Mesenchymal stem cell (in vitro differentiated cells and primary cell): ENCODE measurements around the gene GDF9.
A peak's percentile ranks its signal among the peaks of the same experiment; 100 is the strongest.

Experiments used
- DNase-seq: peaks from one replicate; pipeline ENCODE4 v3.0.0-alpha.2; 2013
- H2AFZ ChIP-seq: one replicate; pipeline ENCODE4 v1.6.1; 2013; ENCODE audit warnings: low read depth, mild to moderate bottlenecking, control low read depth, inconsistent platforms, low read length, moderate library complexity
- H2AK5ac ChIP-seq: 2 replicates; pipeline ENCODE4 v1.6.1; 2013; ENCODE audit warnings: low read length, moderate library complexity, mild to moderate bottlenecking, inconsistent platforms; ENCODE audit not compliant: severe bottlenecking
- H2BK120ac ChIP-seq: one replicate; pipeline ENCODE4 v1.6.1; 2013; ENCODE audit warnings: low read depth, mild to moderate bottlenecking, inconsistent platforms, low read length, moderate library complexity
- H2BK12ac ChIP-seq, 2 experiments: one replicate each; pipeline ENCODE4 v1.6.1; 2013; ENCODE audit warnings: inconsistent platforms in 2 of 2, low read length in 2 of 2, mild to moderate bottlenecking in 2 of 2, moderate library complexity in 2 of 2, control low read depth in 1 of 2
- H2BK15ac ChIP-seq: one replicate; pipeline ENCODE4 v1.6.1; 2013; ENCODE audit warnings: mild to moderate bottlenecking, low read depth, inconsistent platforms; ENCODE audit not compliant: poor library complexity, severe bottlenecking
- H2BK5ac ChIP-seq: 2 replicates; pipeline ENCODE4 v1.6.1; 2013; ENCODE audit warnings: low read depth, mild to moderate bottlenecking, low read length, control low read depth, inconsistent platforms; ENCODE audit not compliant: poor library complexity, severe bottlenecking
- H3K14ac ChIP-seq, 2 experiments: one replicate each; pipeline ENCODE4 v1.6.1; 2013; ENCODE audit warnings: inconsistent platforms in 2 of 2, low read length in 2 of 2, control low read depth in 1 of 2, mild to moderate bottlenecking in 1 of 2, moderate library complexity in 1 of 2
- H3K18ac ChIP-seq, 2 experiments: one replicate each; pipeline ENCODE4 v1.6.1; 2013; ENCODE audit warnings: inconsistent platforms in 2 of 2, low read length in 2 of 2, control low read depth in 1 of 2, low read depth in 1 of 2, mild to moderate bottlenecking in 1 of 2
- H3K23ac ChIP-seq, 2 experiments: one replicate each; pipeline ENCODE4 v1.6.1; 2013; ENCODE audit warnings: inconsistent platforms in 2 of 2, low read length in 2 of 2, mild to moderate bottlenecking in 2 of 2, moderate library complexity in 2 of 2, control low read depth in 1 of 2
- H3K27ac ChIP-seq: 2 replicates; pipeline ENCODE4 v1.5.1; 2013; ENCODE audit warnings: mild to moderate bottlenecking, moderate library complexity, low read length, control low read depth, inconsistent platforms; ENCODE audit not compliant: poor library complexity, severe bottlenecking
- H3K27me3 ChIP-seq, 2 experiments: 2 replicates each; pipeline versions ENCODE4 v1.6.1 to v1.7.0; 2013; ENCODE audit warnings: low read length in 2 of 2, mild to moderate bottlenecking in 2 of 2, moderate library complexity in 2 of 2, control low read depth in 1 of 2, inconsistent platforms in 1 of 2; ENCODE audit not compliant: control insufficient read depth in 1 of 2, insufficient read depth in 1 of 2
- H3K36me3 ChIP-seq, 2 experiments: 2 replicates each; pipeline versions ENCODE4 v1.6.1 to v1.7.0; 2013; ENCODE audit warnings: low read length in 2 of 2, control low read depth in 1 of 2, inconsistent platforms in 1 of 2, low read depth in 1 of 2, mild to moderate bottlenecking in 1 of 2; ENCODE audit not compliant: insufficient read depth in 2 of 2, control insufficient read depth in 1 of 2
- H3K4ac ChIP-seq, 2 experiments: one replicate each; pipeline ENCODE4 v1.6.1; 2013; ENCODE audit warnings: inconsistent platforms in 2 of 2, low read length in 2 of 2, mild to moderate bottlenecking in 2 of 2, moderate library complexity in 2 of 2, control low read depth in 1 of 2, low read depth in 1 of 2
- H3K4me1 ChIP-seq: 2 replicates; pipeline ENCODE4 v1.6.1; 2013; ENCODE audit warnings: low read depth, low read length, control low read depth; ENCODE audit not compliant: control insufficient read depth, insufficient read depth
- H3K4me2 ChIP-seq: 2 replicates; pipeline ENCODE4 v1.6.1; 2013; ENCODE audit warnings: low read length, mild to moderate bottlenecking, inconsistent platforms; ENCODE audit not compliant: poor library complexity, severe bottlenecking
- H3K4me3 ChIP-seq, 2 experiments: 2 replicates each; pipeline versions ENCODE4 v1.5.1 to v1.7.0; 2013; ENCODE audit warnings: low read length in 2 of 2, mild to moderate bottlenecking in 2 of 2, control low read depth in 1 of 2, low read depth in 1 of 2; ENCODE audit not compliant: insufficient read depth in 1 of 2
- H3K79me1 ChIP-seq: replicated peaks from 2 replicates; pipeline ENCODE4 v1.6.1; 2013; ENCODE audit warnings: mild to moderate bottlenecking, control low read depth, low read length, inconsistent platforms; ENCODE audit not compliant: poor library complexity, severe bottlenecking
- H3K9ac ChIP-seq: 2 replicates; pipeline ENCODE4 v1.7.0; 2013; ENCODE audit warnings: mild to moderate bottlenecking, low read length, moderate library complexity
- H3K9me3 ChIP-seq: 2 replicates; pipeline ENCODE4 v1.7.0; 2013; ENCODE audit warnings: mild to moderate bottlenecking, low read length; ENCODE audit not compliant: control insufficient read depth
- H4K8ac ChIP-seq: one replicate; pipeline ENCODE4 v1.6.1; 2013; ENCODE audit warnings: inconsistent platforms, mild to moderate bottlenecking, low read length, moderate library complexity
- H4K91ac ChIP-seq: one replicate; pipeline ENCODE4 v1.6.1; 2013; ENCODE audit warnings: mild to moderate bottlenecking, low read length, inconsistent platforms
- WGBS: methylation state at CpG from one replicate; pipeline ENCODE4 v1.1.7; 2013; ENCODE audit warnings: mixed read lengths; 5-methylcytosine and 5-hydroxymethylcytosine counted together

Gene GDF9

GRCh38 chr5:132868754-132869153 lies 2.5 kb upstream of the GDF9 start:
- Histone ChIP-seq H3K4ac (no peak overlapping the region), H3K14ac (no peak overlapping the region), H3K27ac (no peak overlapping the region), H4K91ac (no peak overlapping the region), H3K4me2 (no peak overlapping the region), H2BK5ac (no peak overlapping the region), H3K4me1 (peaks cover 10% of the 10 kb centered on the region), H3K27me3 (no peaks in the 10 kb centered on the region), H2BK15ac (no peak overlapping the region), H2BK120ac (no peak overlapping the region), H2BK12ac (no peak overlapping the region), H3K23ac (no peak overlapping the region), H3K9me3 (no peaks in the 10 kb centered on the region), H3K18ac (no peak overlapping the region), H2AFZ (no peak overlapping the region), H3K4me3 (no peak overlapping the region), H2AK5ac (no peak overlapping the region), H3K9ac (peak overlapping the region; percentile 31), H3K36me3 (peaks cover 21 to 51% of the 10 kb centered on the region in 2 experiments), H3K79me1 (peaks cover 4% of the 10 kb centered on the region), H4K8ac (no peak overlapping the region)
- 95% methylated on average over 4 of the region's 4 CpGs for WGBS
- no peak for DNase-seq

- peaks cover 6% of the 10 kb centered on the region for H3K4me1 ChIP-seq
- peak overlapping the region in 1 of 2 experiments; percentile 29 for H2BK12ac ChIP-seq
- H3K79me1 ChIP-seq, result peaks cover 4% of the 10 kb centered on the region
- no peak overlapping the region for H4K91ac ChIP-seq
- peak overlapping the region; percentile 85 to 97 for H3K4me3 ChIP-seq
- H3K27me3 ChIP-seq, result no peaks in the 10 kb centered on the region
- H3K18ac ChIP-seq, result peak overlapping the region; percentile 92 to 97
- H3K9me3 ChIP-seq, result no peaks in the 10 kb centered on the region
- peak overlapping the region; percentile 1 for H2BK15ac ChIP-seq
- no peak overlapping the region for H2AK5ac ChIP-seq
- H3K9ac ChIP-seq, result peak overlapping the region; percentile 98
- DNase-seq, result no peak
- H3K23ac ChIP-seq, result peak overlapping the region in 1 of 2 experiments; percentile 11
- H3K4me2 ChIP-seq, result peak overlapping the region; percentile 38
- H3K27ac ChIP-seq, result peak overlapping the region; percentile 83
- peaks cover 15 to 35% of the 10 kb centered on the region in 2 experiments for H3K36me3 ChIP-seq
- H2AFZ ChIP-seq, result peak overlapping the region; percentile 93
- H3K14ac ChIP-seq, result peak overlapping the region in 1 of 2 experiments; percentile 83
- H3K4ac ChIP-seq, result peak overlapping the region in 1 of 2 experiments; percentile 93
- H4K8ac ChIP-seq, result peak overlapping the region; percentile 66
- H2BK5ac ChIP-seq, result no peak overlapping the region
- H2BK120ac ChIP-seq, result peak overlapping the region; percentile 11
- under 1% methylated on average over 12 of the region's 13 CpGs for WGBS
These were observed 780 bp upstream of the GDF9 start for GRCh38 chr5:132867046-132867451.

- no peak overlapping the region for H2BK5ac ChIP-seq
- peak overlapping the region; percentile 98 for H3K9ac ChIP-seq
- peak overlapping the region; percentile 48 to 75 for H3K4ac ChIP-seq
- peak overlapping the region; percentile 40 for H2BK120ac ChIP-seq
- WGBS, result 49% methylated on average over 30 of the region's 30 CpGs
- no peaks in the 10 kb centered on the region for H3K27me3 ChIP-seq
- no peak overlapping the region for H2AK5ac ChIP-seq
- H3K79me1 ChIP-seq, result peaks cover 4% of the 10 kb centered on the region
- peak overlapping the region; percentile 87 for H2AFZ ChIP-seq
- no peaks in the 10 kb centered on the region for H3K9me3 ChIP-seq
- H2BK15ac ChIP-seq, result no peak overlapping the region
- peak overlapping the region; percentile 85 to 97 for H3K4me3 ChIP-seq
- no peak overlapping the region for H2BK12ac ChIP-seq
- peak overlapping the region; percentile 86 for H4K8ac ChIP-seq
- H3K4me1 ChIP-seq, result peaks cover 6% of the 10 kb centered on the region
- no peak for DNase-seq
- H4K91ac ChIP-seq, result peak overlapping the region; percentile 5
- peak overlapping the region in 1 of 2 experiments; percentile 64 for H3K14ac ChIP-seq
- peak overlapping the region; percentile 77 for H3K4me2 ChIP-seq
- peak overlapping the region; percentile 81 to 86 for H3K18ac ChIP-seq
- peak overlapping the region; percentile 60 for H3K27ac ChIP-seq
- peaks cover 12 to 29% of the 10 kb centered on the region in 2 experiments for H3K36me3 ChIP-seq
- no peak overlapping the region for H3K23ac ChIP-seq
These were observed 464 bp downstream of the GDF9 start for GRCh38 chr5:132865668-132866341.

- H2AFZ ChIP-seq, result no peak overlapping the region
- no peaks in the 10 kb centered on the region for H3K36me3 ChIP-seq
- no peak overlapping the region for H3K4me2 ChIP-seq
- H3K23ac ChIP-seq, result no peak overlapping the region
- no peak overlapping the region for H3K9ac ChIP-seq
- H3K27me3 ChIP-seq, result no peaks in the 10 kb centered on the region
- H2BK12ac ChIP-seq, result no peak overlapping the region
- H3K18ac ChIP-seq, result no peak overlapping the region
- H3K27ac ChIP-seq, result no peak overlapping the region
- no peak overlapping the region for H2AK5ac ChIP-seq
- H3K79me1 ChIP-seq, result no peaks in the 10 kb centered on the region
- H2BK120ac ChIP-seq, result no peak overlapping the region
- H3K14ac ChIP-seq, result no peak overlapping the region
- peaks cover under 1% of the 10 kb centered on the region for H3K4me1 ChIP-seq
- no peak overlapping the region for H3K4me3 ChIP-seq
- H2BK5ac ChIP-seq, result no peak overlapping the region
- H4K8ac ChIP-seq, result no peak overlapping the region
- no peak overlapping the region for H2BK15ac ChIP-seq
- H4K91ac ChIP-seq, result no peak overlapping the region
- WGBS, result 62% methylated on average over 3 of the region's 5 CpGs
- H3K9me3 ChIP-seq, result no peaks in the 10 kb centered on the region
- H3K4ac ChIP-seq, result no peak overlapping the region
- DNase-seq, result no peak
These were observed 5.5 kb downstream of the GDF9 start for GRCh38 chr5:132860742-132861141.
